Gastroesophageal sphincter (tissue), 3 donors: ENCODE data around the gene PLA2R1.

ENCODE experiments used
- POLR2AphosphoS5 ChIP-seq: sonication (generic); formaldehyde crosslinking; IDR thresholded peaks from one replicate; pipeline ENCODE4 v1.6.1; 2017; ENCODE audit warnings: antibody characterized with exemption
- TF ChIP-seq, protein P1 (sequence below), 4 experiments: fragments of 200-600 bp in 2 of 4; fragments of 450-650 bp in 2 of 4; sonication (generic) in 1 of 4; IDR thresholded peaks; one replicate each; pipeline ENCODE4 v1.5.1; 2017 to 2019; ENCODE audit warnings: antibody characterized with exemption in 4 of 4, mild to moderate bottlenecking in 2 of 4, moderate library complexity in 2 of 4

GRCh38 chr2:160096409-160096808 is 34.0 kb upstream of the PLA2R1 start:
- TF ChIP-seq POLR2AphosphoS5, result no peak
- TF ChIP-seq, protein P1, sequence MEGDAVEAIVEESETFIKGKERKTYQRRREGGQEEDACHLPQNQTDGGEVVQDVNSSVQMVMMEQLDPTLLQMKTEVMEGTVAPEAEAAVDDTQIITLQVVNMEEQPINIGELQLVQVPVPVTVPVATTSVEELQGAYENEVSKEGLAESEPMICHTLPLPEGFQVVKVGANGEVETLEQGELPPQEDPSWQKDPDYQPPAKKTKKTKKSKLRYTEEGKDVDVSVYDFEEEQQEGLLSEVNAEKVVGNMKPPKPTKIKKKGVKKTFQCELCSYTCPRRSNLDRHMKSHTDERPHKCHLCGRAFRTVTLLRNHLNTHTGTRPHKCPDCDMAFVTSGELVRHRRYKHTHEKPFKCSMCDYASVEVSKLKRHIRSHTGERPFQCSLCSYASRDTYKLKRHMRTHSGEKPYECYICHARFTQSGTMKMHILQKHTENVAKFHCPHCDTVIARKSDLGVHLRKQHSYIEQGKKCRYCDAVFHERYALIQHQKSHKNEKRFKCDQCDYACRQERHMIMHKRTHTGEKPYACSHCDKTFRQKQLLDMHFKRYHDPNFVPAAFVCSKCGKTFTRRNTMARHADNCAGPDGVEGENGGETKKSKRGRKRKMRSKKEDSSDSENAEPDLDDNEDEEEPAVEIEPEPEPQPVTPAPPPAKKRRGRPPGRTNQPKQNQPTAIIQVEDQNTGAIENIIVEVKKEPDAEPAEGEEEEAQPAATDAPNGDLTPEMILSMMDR (IDR thresholded peaks at IDR 0.05), result no peak
